ENCODE results near the gene ARSI. TPM values are rescaled to one million over a fixed set of nuclear protein-coding genes. Genes with fewer than 3 reads are reported as not detected.

Gene ARSI
- total RNA-seq, result not detected

GRCh38 chr5:150302301-150303069, at the start of gene ARSI:
Gene ARSI (minus strand): TSS chr5:150302905. CDS start chr5:150302373, 532 bp downstream.

GRCh38 chr5:150289551-150290390, 12.9 kb downstream of the ARSI start, which contains the start of gene CAMK2A:
Gene CAMK2A (minus strand): TSS chr5:150289773. CDS start chr5:150289625, 148 bp downstream.

Other genes with a start within 250 kb of the ARSI start
- not detected for gene CSF1R, start 216.4 kb downstream of the ARSI start, total RNA-seq
- gene PDGFRB, start 147.1 kb downstream of the ARSI start, total RNA-seq, result 1 to 10 TPM; 3.2 to 4.5 TPM
- gene CDX1, start 136.1 kb downstream of the ARSI start, total RNA-seq, result not detected
- gene SLC6A7, start 112.8 kb downstream of the ARSI start, total RNA-seq, result not detected
- not detected for gene CAMK2A, start 13.1 kb downstream of the ARSI start, total RNA-seq
- 10 to 100 TPM; 51.1 to 56.0 TPM for gene TCOF1, start 54.8 kb upstream of the ARSI start, total RNA-seq
- 100 to 1,000 TPM; 597 to 608 TPM for gene CD74, start 110.0 kb upstream of the ARSI start, total RNA-seq
- gene RPS14, start 146.8 kb upstream of the ARSI start, total RNA-seq, result 1,000 to 10,000 TPM; 4,054 to 4,225 TPM
- gene NDST1, start 205.2 kb upstream of the ARSI start, total RNA-seq, result under 1 TPM; 0.39 to 0.93 TPM

Data from activated naive CD4-positive, alpha-beta T cell treated with anti-CD3 and anti-CD28 coated beads, Interleukin-2, amount 10 ng/mL, durations not matched to agents 5 hours and 36 hours (primary cell).